ENCODE measurements around the gene RRP15. TPM values are rescaled to one million over a fixed set of nuclear protein-coding genes. Genes with fewer than 3 reads are reported as not detected.

Gene RRP15
- total and polyA plus RNA-seq, 9 of the 15 experiments (the other 6 are each of a cell fraction or from before 2014, with no cell fraction given), result 9.5 to 58.1 (median 29.3) TPM

- TF ChIP-seq CEBPG (CRISPR knock-in tag; IDR thresholded peaks at IDR 0.05) (no peak; the same call in 1 of the 2 replicates), CEBPG (tag; conservative IDR thresholded peaks at IDR 0.05 in 1 of 2, IDR thresholded peaks at IDR 0.05 in 1 of 2) (peak; percentile 12 to 35; a peak in 2 of 4 replicates), HMG20B (CRISPR knock-in tag; IDR thresholded peaks at IDR 0.05) (no peak), RBM17 (IDR thresholded peaks at IDR 0.05; ENCODE audit: borderline replicate concordance, low read depth, low read length) (no peak), U2AF2 (optimal IDR thresholded peaks at IDR 0.05; ENCODE audit: low read depth, low read length) (no peak)
These were observed 87.0 kb downstream of the RRP15 start (continued) for GRCh38 chr1:218371927-218372672.

DNA sequence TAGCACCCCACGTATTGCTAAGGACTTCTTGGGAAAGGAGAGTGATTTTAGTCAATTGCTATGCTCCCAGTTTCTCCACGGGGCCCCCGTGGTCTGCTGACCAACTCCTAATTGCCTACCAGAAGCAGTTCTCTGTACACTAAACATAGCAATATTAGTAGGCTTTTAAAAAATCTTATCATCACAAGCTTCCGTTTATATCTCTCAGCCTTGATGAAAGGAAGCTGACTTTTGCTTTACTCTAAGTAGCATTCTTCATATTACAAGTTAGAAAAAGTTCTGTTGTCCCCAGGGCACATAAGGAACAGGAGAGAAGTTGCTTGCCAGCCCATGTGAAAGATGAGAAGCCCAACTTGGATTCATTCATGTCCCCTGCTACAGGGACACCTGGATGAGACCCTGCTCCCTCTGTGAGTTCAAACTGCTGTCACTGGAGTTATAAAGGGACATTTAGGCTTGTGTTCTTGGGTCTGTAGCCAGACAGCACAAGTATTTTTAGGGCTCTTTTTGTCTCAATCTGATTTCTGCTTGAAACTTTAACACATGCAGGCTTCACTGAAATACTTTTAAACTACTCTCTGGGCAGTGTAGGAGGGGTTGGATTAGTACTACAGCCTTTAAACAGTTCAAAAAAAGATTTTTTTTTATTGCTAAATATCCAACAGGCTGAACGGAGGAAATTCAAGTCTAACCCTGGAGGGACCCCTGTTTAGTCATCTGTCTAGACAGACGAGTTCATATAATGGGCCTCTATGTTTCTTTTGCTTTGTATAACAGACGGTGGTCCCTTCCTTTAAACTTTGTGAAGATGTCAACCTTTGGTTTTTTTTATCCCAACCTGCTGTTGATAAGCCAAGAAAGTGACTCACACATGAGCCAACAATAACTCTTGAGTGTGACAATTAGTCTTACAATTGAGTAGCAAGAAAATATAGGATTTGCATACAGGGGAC is 89.6 kb downstream of the RRP15 start:
- 0% methylated on average over 7 of the region's 7 CpGs for whole genome bisulfite sequencing (ENCODE audit: insufficient coverage, low coverage, missing lambda C conversion rate)
- CTCF ChIA-PET (ENCODE audit: low intra/inter-chr PET ratio), result no interaction called here
- ATAC-seq (no peak), DNase-seq (ENCODE audit: extremely low read depth in 1 of 4, low spot score in 3 of 4) (no peak), FAIRE-seq (no peak)
- Histone ChIP-seq H3K4me3 (no peak overlapping the region), H3K36me3 (ENCODE audit: control insufficient read depth, insufficient read depth, low read length) (no peaks in the 10 kb centered on the region), H3K27ac (ENCODE audit: extremely low read depth, low read depth, low read length) (no peak overlapping the region), H4K20me1 (replicated peaks; ENCODE audit: control insufficient read depth, insufficient read depth, low read length) (no peaks in the 10 kb centered on the region), H3K9ac (ENCODE audit: insufficient read depth in 1 of 2, low read depth in 2 of 2, low read length in 2 of 2) (no peak overlapping the region), H2AFZ (ENCODE audit: low read depth, low read length) (no peak overlapping the region), H3K4me2 (ENCODE audit: insufficient read depth, low read length) (no peak overlapping the region), H3K4me1 (replicated peaks in 1 of 2; ENCODE audit: control insufficient read depth in 2 of 2, insufficient read depth in 2 of 2, low read length in 2 of 2) (no peaks in the 10 kb centered on the region; a peak in 1 of 5 replicates), H3K9me1 (ENCODE audit: control insufficient read depth, insufficient read depth, low read length) (no peaks in the 10 kb centered on the region), H3K27me3 (ENCODE audit: control insufficient read depth in 2 of 2, insufficient read depth in 2 of 2, low read length in 2 of 2) (peaks cover 2 to 5% of the 10 kb centered on the region in 2 experiments; a peak in 3 of 5 replicates), H3K9me3 (replicated peaks; ENCODE audit: control insufficient read depth, insufficient read depth, low read depth, low read length) (no peaks in the 10 kb centered on the region), H3K79me2 (ENCODE audit: control insufficient read depth, insufficient read depth, low read length) (no peaks in the 10 kb centered on the region)
- in situ Hi-C loops (cut with MboI) (no loop called here), intact Hi-C loops (cut with micrococcal nuclease) (no loop called here)
- no TSS peak for BruUV-seq (replicated peaks)
- no peak for TF ChIP-seq STAT6 (CRISPR knock-in tag; IDR thresholded peaks at IDR 0.05)
- TF ChIP-seq BACH1 (tag; IDR thresholded peaks at IDR 0.05), result no peak
- TF ChIP-seq SMAD4 (CRISPR knock-in tag; conservative IDR thresholded peaks at IDR 0.05), result no peak
- TF ChIP-seq, protein P1, sequence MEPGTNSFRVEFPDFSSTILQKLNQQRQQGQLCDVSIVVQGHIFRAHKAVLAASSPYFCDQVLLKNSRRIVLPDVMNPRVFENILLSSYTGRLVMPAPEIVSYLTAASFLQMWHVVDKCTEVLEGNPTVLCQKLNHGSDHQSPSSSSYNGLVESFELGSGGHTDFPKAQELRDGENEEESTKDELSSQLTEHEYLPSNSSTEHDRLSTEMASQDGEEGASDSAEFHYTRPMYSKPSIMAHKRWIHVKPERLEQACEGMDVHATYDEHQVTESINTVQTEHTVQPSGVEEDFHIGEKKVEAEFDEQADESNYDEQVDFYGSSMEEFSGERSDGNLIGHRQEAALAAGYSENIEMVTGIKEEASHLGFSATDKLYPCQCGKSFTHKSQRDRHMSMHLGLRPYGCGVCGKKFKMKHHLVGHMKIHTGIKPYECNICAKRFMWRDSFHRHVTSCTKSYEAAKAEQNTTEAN (CRISPR knock-in tag; IDR thresholded peaks at IDR 0.05), result no peak
- TF ChIP-seq SIN3B (IDR thresholded peaks at IDR 0.05; ENCODE audit: low read depth), result no peak
- peak; percentile 52 for TF ChIP-seq FOSL1 (tag; conservative IDR thresholded peaks at IDR 0.05)
- no peak for TF ChIP-seq ZNF232 (CRISPR knock-in tag; IDR thresholded peaks at IDR 0.05)
- POLR2A ChIA-PET, result interaction anchor here (1.8 kb wide), 1 partner anchor 11 kb away, joined by 3 read pairs; no protein-coding TSS in a partner anchor

Data from K562 (cell line).